ENCODE data around the gene SPATA33.
A peak's percentile ranks its signal among the peaks of the same experiment; 100 is the strongest.
"Not testable (repeated sequence)": the region's sequence is repeated elsewhere in the genome, so short reads cannot be mapped to it uniquely, and the experiment has no call there.

SPATA33 gene

DNA sequence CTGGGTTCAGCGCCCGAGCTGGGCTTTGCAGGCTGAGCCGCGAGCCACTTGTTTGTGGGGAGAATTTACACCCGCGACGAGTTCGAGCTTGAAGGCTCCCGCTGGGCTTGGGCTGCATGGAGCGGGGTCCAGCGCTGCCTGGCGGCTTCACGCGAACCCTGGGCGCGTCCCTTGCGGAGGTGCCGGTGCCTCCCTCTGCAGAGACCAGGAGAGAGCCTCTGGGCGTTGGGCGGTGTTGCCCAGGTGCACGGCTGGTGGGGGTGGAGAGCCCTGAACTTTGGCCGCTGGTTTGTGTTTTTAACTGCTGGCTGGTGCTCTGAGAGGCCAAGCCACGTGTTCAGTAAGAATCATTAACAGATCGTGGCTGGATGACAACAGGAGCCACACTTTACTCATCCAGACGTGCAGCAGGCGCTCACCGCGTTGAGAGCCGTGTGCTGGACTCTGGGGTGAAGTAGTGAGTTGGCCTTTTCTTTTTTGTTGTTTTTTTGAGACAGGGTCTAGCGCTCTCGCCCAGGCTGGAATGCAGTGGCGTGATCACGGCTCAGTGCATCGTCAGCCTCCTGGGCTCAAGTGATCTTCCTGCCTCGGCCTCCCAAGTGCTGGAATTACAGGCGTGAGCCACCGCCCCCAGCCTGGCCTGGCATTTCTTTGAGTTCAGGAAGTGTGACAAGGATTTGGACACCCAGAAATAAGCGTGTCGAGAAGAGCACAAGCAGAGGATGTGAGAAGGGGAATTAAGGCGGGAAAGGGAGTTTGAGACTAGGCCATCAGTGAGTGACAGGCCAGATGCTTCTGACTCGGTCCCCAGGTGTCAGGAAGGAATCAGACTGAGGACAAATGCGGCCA lies 29.7 kb downstream of the SPATA33 start:
- H3K27me3 Mint-ChIP-seq, result no peaks in the 10 kb centered on the region
- H3K4me1 Mint-ChIP-seq (ENCODE audit: low read depth in 2 of 2), result peaks cover 12 to 16% of the 10 kb centered on the region in 2 donors
- H3K36me3 Mint-ChIP-seq (ENCODE audit: insufficient read depth), result peaks cover 26% of the 10 kb centered on the region
- H3K9me3 Mint-ChIP-seq, result no peaks in the 10 kb centered on the region
- ATAC-seq (replicated peaks), result peak; percentile 53
- peak overlapping the region; percentile 92 for H3K4me3 Mint-ChIP-seq
- peak overlapping the region; percentile 88 to 95 for H3K27ac Mint-ChIP-seq
- DNase-seq, result no peak

DNA sequence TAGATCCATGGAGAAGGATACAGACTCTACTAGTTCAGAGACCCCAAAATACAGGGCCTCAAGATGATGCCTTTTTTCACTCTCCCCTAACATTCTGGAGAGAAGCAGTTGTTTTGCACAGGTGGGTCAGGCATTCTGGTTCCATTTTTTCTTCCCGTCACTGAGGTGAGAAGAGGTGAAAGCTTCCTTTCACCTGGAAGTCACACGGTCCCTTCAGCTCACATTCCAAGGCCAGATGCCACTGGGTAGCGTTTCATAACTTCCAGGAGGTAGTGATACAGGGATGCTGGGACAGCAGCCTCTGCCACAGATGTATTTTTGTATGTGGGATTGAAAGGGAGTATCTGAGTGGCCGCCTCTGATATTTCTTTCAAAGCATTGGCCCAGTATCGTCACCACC lies 30.8 kb downstream of the SPATA33 start:
- Mint-ChIP-seq H3K36me3 (ENCODE audit: insufficient read depth) (peaks cover 36% of the 10 kb centered on the region), H3K4me1 (ENCODE audit: low read depth in 2 of 2) (peaks cover 12 to 16% of the 10 kb centered on the region in 2 donors), H3K4me3 (peak overlapping the region; percentile 92), H3K27ac (no peak overlapping the region), H3K9me3 (no peaks in the 10 kb centered on the region), H3K27me3 (no peaks in the 10 kb centered on the region)
- no peak for DNase-seq
- no peak for ATAC-seq (replicated peaks)

DNA sequence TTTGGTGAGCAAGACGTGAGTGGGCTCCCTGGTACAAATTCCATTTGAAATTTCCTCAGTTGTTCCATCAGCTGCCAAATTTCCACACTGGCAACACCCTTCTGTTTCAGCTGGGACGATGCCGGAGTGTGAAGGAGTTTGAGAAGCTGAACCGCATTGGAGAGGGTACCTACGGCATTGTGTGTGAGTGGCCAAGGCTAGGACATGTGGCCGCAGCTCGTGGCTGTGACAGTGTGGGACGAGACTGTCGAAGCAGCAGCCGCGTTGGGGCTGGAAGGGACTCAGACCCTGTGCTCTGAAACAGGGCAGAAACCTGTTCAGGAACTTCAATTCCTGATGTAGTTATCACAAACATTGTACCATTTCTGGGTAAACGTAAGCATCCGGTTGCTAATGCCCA lies 31.5 kb downstream of the SPATA33 start:
- no peaks in the 10 kb centered on the region for H3K27me3 Mint-ChIP-seq
- no peaks in the 10 kb centered on the region for H3K9me3 Mint-ChIP-seq
- H3K4me3 Mint-ChIP-seq, result no peak overlapping the region
- DNase-seq, result no peak
- H3K27ac Mint-ChIP-seq, result no peak overlapping the region
- peaks cover 44% of the 10 kb centered on the region for H3K36me3 Mint-ChIP-seq (ENCODE audit: insufficient read depth)
- no peak for ATAC-seq (replicated peaks)
- peaks cover 12 to 16% of the 10 kb centered on the region in 2 donors for H3K4me1 Mint-ChIP-seq (ENCODE audit: low read depth in 2 of 2)

DNA sequence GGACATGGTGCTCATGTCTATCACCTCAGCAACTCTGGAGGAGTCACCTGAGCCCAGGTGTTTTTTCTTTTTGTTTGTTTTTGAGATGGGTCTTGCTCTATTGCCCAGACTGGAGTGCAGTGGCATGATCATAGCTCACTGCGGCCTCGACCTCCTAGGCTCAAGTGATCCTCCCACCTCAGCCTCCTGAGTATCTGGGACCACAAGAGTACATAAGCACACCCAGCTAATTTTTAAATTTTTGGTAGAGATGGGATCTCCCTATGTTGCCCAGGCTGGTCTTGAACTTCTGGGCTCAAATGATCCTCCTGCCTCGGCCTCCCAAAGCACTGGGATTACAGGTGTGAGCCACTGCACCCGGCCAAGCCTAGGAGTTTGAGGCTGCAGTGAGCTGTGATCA lies 32.0 kb downstream of the SPATA33 start:
- not testable (repeated sequence) for H3K9me3 Mint-ChIP-seq; H3K27ac Mint-ChIP-seq; H3K27me3 Mint-ChIP-seq; H3K4me3 Mint-ChIP-seq; ATAC-seq (replicated peaks); DNase-seq
- peaks cover 44% of the 10 kb centered on the region for H3K36me3 Mint-ChIP-seq (ENCODE audit: insufficient read depth)
- peaks cover 12 to 16% of the 10 kb centered on the region in 2 donors for H3K4me1 Mint-ChIP-seq (ENCODE audit: low read depth in 2 of 2)

DNA sequence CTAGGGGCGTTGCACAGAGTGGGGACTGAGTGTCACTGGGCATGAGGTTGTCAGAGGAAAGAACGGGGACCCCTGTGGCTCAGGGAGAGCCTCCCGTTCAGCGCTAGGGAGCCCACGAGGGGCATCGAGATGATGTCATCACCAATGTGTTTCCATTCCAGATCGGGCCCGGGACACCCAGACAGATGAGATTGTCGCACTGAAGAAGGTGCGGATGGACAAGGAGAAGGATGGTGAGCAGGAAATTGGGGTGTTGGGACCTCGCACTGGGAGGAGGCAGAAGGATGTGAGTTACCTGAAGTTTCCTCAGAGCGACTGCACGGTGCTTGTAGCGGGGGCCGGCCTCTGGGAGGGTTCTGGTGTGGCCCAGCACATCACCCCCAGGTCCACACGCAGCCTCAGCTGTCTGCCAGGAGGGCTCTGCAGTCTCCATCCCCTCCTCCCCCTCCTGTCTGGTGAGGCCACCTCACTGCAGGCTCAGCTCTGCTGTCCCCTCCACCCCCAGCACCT lies 32.8 kb downstream of the SPATA33 start:
- Mint-ChIP-seq H3K27ac (peak overlapping the region in 1 of 2 donors; percentile 18), H3K27me3 (no peaks in the 10 kb centered on the region), H3K4me3 (no peak overlapping the region), H3K36me3 (ENCODE audit: insufficient read depth) (peaks cover 51% of the 10 kb centered on the region), H3K9me3 (no peaks in the 10 kb centered on the region), H3K4me1 (ENCODE audit: low read depth in 2 of 2) (peaks cover 12 to 22% of the 10 kb centered on the region in 2 donors)
- no peak for ATAC-seq (replicated peaks)
- DNase-seq, result no peak

DNA sequence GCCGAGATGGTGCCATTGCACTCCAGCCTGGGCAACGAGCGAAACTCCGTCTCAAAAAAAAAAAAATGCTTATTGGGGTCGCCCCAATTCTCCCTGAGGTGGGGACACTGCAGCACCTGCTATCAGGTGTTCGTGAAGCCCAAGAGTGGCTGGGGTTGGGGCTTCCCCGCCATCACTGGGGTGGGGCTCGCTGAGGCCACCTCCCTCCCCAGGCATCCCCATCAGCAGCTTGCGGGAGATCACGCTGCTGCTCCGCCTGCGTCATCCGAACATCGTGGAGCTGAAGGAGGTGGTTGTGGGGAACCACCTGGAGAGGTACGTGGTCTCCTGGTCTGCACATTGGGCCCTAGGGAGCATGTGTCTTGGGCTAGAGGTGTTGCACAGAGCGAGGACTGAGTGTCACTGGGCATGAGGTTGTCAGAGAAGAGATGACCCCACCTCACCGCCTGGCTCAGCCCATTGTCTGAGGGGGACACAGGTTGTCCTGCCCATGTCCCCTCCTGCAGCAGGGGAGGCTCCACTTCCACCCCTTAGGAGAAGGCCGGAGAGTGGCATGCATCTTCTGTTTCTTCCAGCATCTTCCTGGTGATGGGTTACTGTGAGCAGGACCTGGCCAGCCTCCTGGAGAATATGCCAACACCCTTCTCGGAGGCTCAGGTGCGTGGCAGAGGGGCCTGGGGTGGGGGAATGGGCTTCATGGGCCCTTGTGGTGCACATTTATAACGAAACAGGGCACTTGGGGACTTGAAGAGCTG lies 33.8 kb downstream of the SPATA33 start:
- Mint-ChIP-seq H3K9me3 (no peaks in the 10 kb centered on the region), H3K4me3 (no peak overlapping the region)

DNA sequence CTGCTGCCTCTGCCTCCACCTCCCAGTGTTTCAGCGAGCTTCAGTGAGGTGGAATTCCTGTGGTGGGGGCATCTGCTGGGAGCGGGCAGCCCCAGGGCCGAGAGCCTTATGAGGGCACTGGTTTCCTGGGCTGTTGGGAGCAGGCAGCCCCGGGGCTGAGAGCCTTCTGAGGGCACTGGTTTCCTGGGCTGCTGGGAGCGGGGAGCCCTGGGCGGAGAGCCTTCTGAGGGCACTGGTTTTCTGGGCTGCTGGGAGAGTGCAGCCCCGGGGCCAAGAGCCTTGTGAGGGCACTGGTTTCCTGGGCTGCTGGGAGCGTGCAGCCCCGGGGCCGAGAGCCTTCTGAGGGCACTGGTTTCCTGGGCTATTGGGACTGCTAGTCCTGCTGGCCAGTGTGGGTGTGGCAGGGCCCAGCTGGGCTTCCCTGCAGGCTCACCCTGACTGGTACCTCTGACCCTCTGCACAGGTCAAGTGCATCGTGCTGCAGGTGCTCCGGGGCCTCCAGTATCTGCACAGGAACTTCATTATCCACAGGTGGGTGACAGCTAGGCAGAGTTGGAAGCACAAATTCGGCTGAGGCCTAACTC lies 34.4 kb downstream of the SPATA33 start:
- Mint-ChIP-seq H3K27me3 (no peaks in the 10 kb centered on the region), H3K27ac (no peak overlapping the region), H3K9me3 (no peaks in the 10 kb centered on the region), H3K4me1 (ENCODE audit: low read depth in 2 of 2) (peaks cover 6 to 32% of the 10 kb centered on the region in 2 donors), H3K36me3 (ENCODE audit: insufficient read depth) (peaks cover 57% of the 10 kb centered on the region), H3K4me3 (no peak overlapping the region)
- ATAC-seq (replicated peaks) (no peak), DNase-seq (no peak)

More for the DNA sequence above, 33.8 kb downstream of the SPATA33 start:
- H3K27ac Mint-ChIP-seq, result no peak overlapping the region
- peaks cover 10 to 28% of the 10 kb centered on the region in 2 donors for H3K4me1 Mint-ChIP-seq (ENCODE audit: low read depth in 2 of 2)
- peaks cover 55% of the 10 kb centered on the region for H3K36me3 Mint-ChIP-seq (ENCODE audit: insufficient read depth)
- DNase-seq (no peak), ATAC-seq (replicated peaks) (no peak)
- no peaks in the 10 kb centered on the region for H3K27me3 Mint-ChIP-seq

DNA sequence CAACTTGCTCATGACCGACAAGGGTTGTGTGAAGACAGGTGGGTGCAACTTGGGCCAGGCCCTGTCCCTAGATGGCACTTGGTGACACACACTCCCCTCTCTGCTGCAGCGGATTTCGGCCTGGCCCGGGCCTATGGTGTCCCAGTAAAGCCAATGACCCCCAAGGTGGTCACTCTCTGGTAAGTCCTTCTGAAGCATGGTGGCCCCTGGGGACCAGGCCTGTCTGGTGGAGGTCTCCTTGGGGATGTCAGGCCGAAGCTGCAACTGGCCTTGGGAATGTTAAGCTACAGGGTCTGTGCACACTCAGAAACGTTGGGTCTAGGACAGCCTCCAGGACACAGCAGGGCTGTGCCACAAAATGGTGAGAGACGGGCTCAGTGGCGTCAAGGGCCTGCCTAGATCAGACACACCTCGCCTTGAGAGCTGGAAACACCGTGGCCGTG lies 35.7 kb downstream of the SPATA33 start:
- Mint-ChIP-seq H3K9me3 (no peaks in the 10 kb centered on the region), H3K4me3 (no peak overlapping the region), H3K36me3 (ENCODE audit: insufficient read depth) (peaks cover 62% of the 10 kb centered on the region), H3K27me3 (no peaks in the 10 kb centered on the region), H3K27ac (peak overlapping the region; percentile 22 to 35), H3K4me1 (ENCODE audit: low read depth in 2 of 2) (peaks cover 0 to 24% of the 10 kb centered on the region in 2 donors)
- no peak for ATAC-seq (replicated peaks)
- no peak for DNase-seq

DNA sequence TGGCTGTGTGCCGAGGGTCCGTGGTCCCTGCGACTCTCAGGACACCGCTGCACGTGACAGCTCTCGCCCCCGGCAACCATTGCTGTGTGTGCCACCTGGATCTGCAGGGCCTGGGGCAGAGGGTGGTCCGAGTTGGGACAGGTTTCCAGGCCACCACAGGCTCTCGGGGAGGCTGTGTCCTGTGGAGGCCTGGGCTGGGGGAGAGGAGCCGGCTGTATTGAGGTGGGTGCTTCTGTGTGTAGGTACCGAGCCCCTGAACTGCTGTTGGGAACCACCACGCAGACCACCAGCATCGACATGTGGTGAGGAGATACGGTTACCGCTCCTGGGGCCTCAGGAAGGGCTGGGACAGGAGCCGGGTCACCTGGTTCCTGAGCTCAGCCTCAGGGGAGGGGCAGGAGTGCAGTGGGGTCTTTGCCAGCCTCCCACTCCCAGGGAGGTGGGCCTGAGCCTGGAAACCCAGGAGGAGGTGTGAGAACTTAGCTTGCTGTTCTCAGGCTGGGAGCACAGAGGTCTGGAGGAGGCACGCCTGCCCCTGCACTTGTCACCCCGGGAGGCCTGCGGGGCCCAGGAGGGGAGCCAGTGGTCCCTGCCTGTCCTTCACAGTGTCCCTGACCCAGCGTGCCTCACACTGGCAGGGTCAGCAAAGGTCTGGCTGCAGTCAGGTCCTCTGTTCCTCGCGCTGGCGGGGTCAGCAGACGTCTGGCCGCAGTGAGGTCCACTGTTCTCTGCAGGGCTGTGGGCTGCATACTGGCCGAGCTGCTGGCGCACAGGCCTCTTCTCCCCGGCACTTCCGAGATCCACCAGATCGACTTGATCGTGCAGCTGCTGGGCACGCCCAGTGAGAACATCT lies 36.5 kb downstream of the SPATA33 start:
- H3K27ac Mint-ChIP-seq, result peak overlapping the region; percentile 22 to 35
- ATAC-seq (replicated peaks) (no peak), DNase-seq (no peak)
- H3K4me3 Mint-ChIP-seq, result peak overlapping the region in 1 of 2 donors; percentile 36
- H3K9me3 Mint-ChIP-seq, result no peaks in the 10 kb centered on the region
- H3K36me3 Mint-ChIP-seq (ENCODE audit: insufficient read depth), result peaks cover 70% of the 10 kb centered on the region
- H3K4me1 Mint-ChIP-seq (ENCODE audit: low read depth in 2 of 2), result peaks cover 0 to 26% of the 10 kb centered on the region in 2 donors
- H3K27me3 Mint-ChIP-seq, result no peaks in the 10 kb centered on the region

DNA sequence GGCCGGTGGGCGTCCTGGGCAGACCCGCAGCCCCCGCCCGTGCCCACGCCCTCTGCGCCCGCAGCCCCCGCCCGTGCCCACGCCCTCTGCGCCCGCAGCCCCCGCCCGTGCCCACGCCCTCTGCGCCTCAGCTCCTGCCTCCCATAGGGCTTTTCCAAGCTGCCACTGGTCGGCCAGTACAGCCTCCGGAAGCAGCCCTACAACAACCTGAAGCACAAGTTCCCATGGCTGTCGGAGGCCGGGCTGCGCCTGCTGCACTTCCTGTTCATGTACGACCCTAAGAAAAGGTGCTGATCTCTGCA lies 37.1 kb downstream of the SPATA33 start:
- not testable (repeated sequence) for ATAC-seq (replicated peaks); H3K9me3 Mint-ChIP-seq; H3K27ac Mint-ChIP-seq; DNase-seq; H3K27me3 Mint-ChIP-seq
- Mint-ChIP-seq H3K4me1 (ENCODE audit: low read depth in 2 of 2) (peaks cover 0 to 27% of the 10 kb centered on the region in 2 donors), H3K36me3 (ENCODE audit: insufficient read depth) (peaks cover 72% of the 10 kb centered on the region), H3K4me3 (peak overlapping the region in 1 of 2 donors; percentile 8)

DNA sequence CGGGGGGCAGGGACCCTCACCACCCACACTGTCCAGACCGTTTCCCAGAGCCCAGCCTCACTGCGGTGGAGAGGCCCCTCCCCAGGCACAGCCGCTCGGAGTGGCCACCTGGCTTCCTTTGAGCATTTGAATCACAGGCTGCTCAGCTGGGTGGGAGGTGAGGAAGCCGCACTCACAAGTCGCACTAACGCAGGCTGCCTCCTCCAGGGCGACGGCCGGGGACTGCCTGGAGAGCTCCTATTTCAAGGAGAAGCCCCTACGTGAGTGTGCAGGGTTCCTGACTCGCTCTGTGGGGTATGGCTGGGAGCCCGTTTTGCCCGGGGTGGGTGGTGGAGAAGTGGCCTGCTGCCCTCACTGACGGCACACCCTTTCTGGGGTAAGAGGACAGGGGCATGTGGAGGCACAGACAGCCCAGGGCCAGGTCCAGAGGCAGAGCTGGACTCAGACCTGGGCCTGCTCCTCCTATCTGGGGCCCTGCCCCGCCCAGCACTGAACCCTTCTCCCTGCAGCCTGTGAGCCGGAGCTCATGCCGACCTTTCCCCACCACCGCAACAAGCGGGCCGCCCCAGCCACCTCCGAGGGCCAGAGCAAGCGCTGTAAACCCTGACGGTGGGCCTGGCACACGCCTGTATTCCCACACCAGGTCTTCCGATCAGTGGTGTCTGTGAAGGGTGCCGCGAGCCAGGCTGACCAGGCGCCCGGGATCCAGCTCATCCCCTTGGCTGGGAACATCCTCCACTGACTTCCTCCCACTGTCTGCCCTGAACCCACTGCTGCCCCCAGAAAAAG lies 37.6 kb downstream of the SPATA33 start:
- Mint-ChIP-seq H3K27me3 (no peaks in the 10 kb centered on the region), H3K9me3 (no peaks in the 10 kb centered on the region), H3K4me3 (peak overlapping the region in 1 of 2 donors; percentile 8), H3K36me3 (ENCODE audit: insufficient read depth) (peaks cover 75% of the 10 kb centered on the region), H3K27ac (peak overlapping the region; percentile 44 to 79), H3K4me1 (ENCODE audit: low read depth in 2 of 2) (peaks cover 5 to 29% of the 10 kb centered on the region in 2 donors)
- DNase-seq, result no peak
- no peak for ATAC-seq (replicated peaks)

All from effector memory CD8-positive, alpha-beta T cell (primary cell).